ENCODE measurements around the gene DUSP28. TPM values are rescaled to one million over a fixed set of nuclear protein-coding genes. Genes with fewer than 3 reads are reported as not detected.

Gene DUSP28
- total and polyA plus RNA-seq, 4 donors, result 1.9 to 4.1 (median 3.0) TPM

DNA sequence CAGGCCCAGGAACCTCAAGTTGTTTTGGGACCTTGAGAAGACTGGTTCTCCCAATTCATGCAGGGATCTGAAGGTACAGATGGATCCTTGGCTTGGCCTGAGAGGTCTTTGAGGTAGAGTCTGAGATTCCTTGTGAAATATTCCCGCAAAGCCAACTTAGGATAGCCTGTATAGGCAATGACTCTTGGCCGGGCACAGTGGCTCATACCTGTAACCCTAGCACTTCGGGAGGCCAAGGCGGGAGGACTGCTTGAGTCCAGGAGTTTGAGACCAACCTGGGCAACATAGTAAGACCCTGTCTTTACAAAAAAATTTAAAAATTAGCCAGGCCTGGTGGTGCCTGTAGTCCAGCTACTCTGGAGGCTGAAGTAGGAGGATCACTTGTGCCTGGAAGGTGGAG lies 42.8 kb upstream of the DUSP28 start (continued):
- TF ChIP-seq, protein P1, sequence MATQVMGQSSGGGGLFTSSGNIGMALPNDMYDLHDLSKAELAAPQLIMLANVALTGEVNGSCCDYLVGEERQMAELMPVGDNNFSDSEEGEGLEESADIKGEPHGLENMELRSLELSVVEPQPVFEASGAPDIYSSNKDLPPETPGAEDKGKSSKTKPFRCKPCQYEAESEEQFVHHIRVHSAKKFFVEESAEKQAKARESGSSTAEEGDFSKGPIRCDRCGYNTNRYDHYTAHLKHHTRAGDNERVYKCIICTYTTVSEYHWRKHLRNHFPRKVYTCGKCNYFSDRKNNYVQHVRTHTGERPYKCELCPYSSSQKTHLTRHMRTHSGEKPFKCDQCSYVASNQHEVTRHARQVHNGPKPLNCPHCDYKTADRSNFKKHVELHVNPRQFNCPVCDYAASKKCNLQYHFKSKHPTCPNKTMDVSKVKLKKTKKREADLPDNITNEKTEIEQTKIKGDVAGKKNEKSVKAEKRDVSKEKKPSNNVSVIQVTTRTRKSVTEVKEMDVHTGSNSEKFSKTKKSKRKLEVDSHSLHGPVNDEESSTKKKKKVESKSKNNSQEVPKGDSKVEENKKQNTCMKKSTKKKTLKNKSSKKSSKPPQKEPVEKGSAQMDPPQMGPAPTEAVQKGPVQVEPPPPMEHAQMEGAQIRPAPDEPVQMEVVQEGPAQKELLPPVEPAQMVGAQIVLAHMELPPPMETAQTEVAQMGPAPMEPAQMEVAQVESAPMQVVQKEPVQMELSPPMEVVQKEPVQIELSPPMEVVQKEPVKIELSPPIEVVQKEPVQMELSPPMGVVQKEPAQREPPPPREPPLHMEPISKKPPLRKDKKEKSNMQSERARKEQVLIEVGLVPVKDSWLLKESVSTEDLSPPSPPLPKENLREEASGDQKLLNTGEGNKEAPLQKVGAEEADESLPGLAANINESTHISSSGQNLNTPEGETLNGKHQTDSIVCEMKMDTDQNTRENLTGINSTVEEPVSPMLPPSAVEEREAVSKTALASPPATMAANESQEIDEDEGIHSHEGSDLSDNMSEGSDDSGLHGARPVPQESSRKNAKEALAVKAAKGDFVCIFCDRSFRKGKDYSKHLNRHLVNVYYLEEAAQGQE (IDR thresholded peaks at IDR 0.05), result no peak
- TF ChIP-seq RAD21 (IDR thresholded peaks at IDR 0.05) (no peak), HNF4G (IDR thresholded peaks at IDR 0.05) (no peak), HNF4A (conservative IDR thresholded peaks at IDR 0.05) (no peak)
- TF ChIP-seq, protein P2, sequence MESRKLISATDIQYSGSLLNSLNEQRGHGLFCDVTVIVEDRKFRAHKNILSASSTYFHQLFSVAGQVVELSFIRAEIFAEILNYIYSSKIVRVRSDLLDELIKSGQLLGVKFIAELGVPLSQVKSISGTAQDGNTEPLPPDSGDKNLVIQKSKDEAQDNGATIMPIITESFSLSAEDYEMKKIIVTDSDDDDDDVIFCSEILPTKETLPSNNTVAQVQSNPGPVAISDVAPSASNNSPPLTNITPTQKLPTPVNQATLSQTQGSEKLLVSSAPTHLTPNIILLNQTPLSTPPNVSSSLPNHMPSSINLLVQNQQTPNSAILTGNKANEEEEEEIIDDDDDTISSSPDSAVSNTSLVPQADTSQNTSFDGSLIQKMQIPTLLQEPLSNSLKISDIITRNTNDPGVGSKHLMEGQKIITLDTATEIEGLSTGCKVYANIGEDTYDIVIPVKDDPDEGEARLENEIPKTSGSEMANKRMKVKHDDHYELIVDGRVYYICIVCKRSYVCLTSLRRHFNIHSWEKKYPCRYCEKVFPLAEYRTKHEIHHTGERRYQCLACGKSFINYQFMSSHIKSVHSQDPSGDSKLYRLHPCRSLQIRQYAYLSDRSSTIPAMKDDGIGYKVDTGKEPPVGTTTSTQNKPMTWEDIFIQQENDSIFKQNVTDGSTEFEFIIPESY (IDR thresholded peaks at IDR 0.05), result no peak

DNA sequence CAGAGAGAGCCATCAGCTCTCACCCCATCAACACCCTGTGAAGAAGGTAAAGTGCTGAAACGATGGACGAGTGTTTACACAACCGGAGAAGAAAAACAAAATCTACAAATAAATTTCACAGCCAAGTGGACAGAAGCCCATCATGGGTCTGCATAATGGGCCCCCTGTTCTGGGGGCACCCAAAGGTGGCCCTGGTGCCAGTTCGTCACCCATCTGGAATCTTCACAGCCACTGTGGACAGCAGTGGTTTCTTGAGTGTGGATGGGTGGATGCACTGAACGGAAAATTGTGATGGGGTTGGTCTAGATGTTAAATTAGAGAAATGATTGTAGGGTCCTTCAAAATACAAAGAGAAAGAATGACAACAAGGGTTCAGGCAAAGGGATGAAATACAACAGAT lies 41.2 kb upstream of the DUSP28 start:
- DNase-seq (ENCODE audit: low spot score), result no peak
- Histone ChIP-seq H3K9ac (ENCODE audit: low read depth in 1 of 2, low read length in 2 of 2) (no peak overlapping the region), H3K4me3 (ENCODE audit: low read depth in 1 of 3, low read length in 3 of 3) (no peak overlapping the region), H3K27me3 (ENCODE audit: control insufficient read depth in 4 of 4, insufficient read depth in 4 of 4, low read length in 3 of 4) (no peaks in the 10 kb centered on the region), H3K4me1 (ENCODE audit: control insufficient read depth in 4 of 4, insufficient read depth in 4 of 4, low read length in 3 of 4) (peaks cover 0 to 2% (median 0%) of the 10 kb centered on the region in 4 donors), H3K27ac (ENCODE audit: low read depth in 1 of 2, low read length in 2 of 2) (no peak overlapping the region), H3K36me3 (ENCODE audit: control insufficient read depth in 4 of 4, insufficient read depth in 3 of 4, low read depth in 1 of 4, low read length in 3 of 4) (peaks cover 0 to 13% (median 3%) of the 10 kb centered on the region in 4 donors), H3K9me3 (ENCODE audit: control insufficient read depth in 4 of 4, low read length in 3 of 4) (no peaks in the 10 kb centered on the region)
- TF ChIP-seq SP1 (IDR thresholded peaks at IDR 0.05) (no peak), NR2F2 (IDR thresholded peaks at IDR 0.05) (no peak), EGR1 (IDR thresholded peaks at IDR 0.05; ENCODE audit: low read depth in 2 of 2) (no peak), FOXA2 (IDR thresholded peaks at IDR 0.05) (no peak), HNF4G (IDR thresholded peaks at IDR 0.05) (no peak), TAF1 (conservative IDR thresholded peaks at IDR 0.05) (no peak), HNF4A (conservative IDR thresholded peaks at IDR 0.05) (no peak), FOXA1 (IDR thresholded peaks at IDR 0.05) (no peak), GABPA (IDR thresholded peaks at IDR 0.05 in 1 of 2, conservative IDR thresholded peaks at IDR 0.05 in 1 of 2) (no peak), YY1 (IDR thresholded peaks at IDR 0.05) (no peak), RAD21 (IDR thresholded peaks at IDR 0.05) (no peak), RXRA (IDR thresholded peaks at IDR 0.05) (no peak), JUND (IDR thresholded peaks at IDR 0.05) (no peak)
- TF ChIP-seq, protein P2 (IDR thresholded peaks at IDR 0.05), result no peak
- TF ChIP-seq, protein P3, sequence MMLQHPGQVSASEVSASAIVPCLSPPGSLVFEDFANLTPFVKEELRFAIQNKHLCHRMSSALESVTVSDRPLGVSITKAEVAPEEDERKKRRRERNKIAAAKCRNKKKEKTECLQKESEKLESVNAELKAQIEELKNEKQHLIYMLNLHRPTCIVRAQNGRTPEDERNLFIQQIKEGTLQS (IDR thresholded peaks at IDR 0.05), result no peak
- TF ChIP-seq, protein P1 (IDR thresholded peaks at IDR 0.05), result no peak
- TF ChIP-seq, protein P4, sequence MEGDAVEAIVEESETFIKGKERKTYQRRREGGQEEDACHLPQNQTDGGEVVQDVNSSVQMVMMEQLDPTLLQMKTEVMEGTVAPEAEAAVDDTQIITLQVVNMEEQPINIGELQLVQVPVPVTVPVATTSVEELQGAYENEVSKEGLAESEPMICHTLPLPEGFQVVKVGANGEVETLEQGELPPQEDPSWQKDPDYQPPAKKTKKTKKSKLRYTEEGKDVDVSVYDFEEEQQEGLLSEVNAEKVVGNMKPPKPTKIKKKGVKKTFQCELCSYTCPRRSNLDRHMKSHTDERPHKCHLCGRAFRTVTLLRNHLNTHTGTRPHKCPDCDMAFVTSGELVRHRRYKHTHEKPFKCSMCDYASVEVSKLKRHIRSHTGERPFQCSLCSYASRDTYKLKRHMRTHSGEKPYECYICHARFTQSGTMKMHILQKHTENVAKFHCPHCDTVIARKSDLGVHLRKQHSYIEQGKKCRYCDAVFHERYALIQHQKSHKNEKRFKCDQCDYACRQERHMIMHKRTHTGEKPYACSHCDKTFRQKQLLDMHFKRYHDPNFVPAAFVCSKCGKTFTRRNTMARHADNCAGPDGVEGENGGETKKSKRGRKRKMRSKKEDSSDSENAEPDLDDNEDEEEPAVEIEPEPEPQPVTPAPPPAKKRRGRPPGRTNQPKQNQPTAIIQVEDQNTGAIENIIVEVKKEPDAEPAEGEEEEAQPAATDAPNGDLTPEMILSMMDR (IDR thresholded peaks at IDR 0.05; ENCODE audit: low read depth, low read length, missing input control), result no peak
- TF ChIP-seq, protein P5, sequence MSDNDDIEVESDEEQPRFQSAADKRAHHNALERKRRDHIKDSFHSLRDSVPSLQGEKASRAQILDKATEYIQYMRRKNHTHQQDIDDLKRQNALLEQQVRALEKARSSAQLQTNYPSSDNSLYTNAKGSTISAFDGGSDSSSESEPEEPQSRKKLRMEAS (IDR thresholded peaks at IDR 0.05), result no peak
- 93% methylated on average over 5 of the region's 5 CpGs for WGBS
